ENCODE measurements around the gene CFAP157. TPM values are rescaled to one million over a fixed set of nuclear protein-coding genes. Genes with fewer than 3 reads are reported as not detected.

The CFAP157 gene
- total RNA-seq, 1 donor from 2014 or later = 25.9 TPM

DNA sequence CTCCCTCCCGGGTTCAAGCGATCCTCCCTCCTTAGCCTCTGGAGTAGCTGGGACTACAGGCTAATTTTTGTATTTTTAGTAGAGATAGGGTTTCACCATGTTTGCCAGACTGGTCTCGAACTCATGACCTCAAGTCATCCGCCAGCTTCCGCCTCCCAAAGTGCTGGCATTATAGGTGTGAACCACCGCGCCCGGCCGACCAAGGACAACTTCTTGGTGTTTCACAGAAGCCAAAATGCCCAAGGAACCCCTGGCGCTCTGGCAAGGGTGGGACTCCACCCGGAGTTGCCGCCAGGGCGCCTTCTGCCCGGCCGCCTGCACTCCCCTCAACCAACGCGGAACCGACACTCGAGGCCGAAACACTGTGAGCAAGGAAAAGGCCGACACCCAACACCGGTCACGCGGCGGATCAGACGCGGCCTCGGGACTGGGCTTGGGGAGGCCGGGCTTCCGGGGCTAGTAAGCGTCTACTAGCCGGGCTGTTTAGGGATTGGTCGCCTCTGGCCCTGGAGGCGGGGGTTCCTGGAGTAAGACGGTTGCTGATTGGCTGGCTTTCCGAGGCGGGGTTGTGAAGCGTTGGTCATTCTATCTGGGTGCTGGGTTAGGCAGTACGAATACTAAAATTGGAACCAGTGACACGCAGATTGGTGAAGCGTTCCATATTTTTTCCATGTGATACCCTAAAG, 7.7 kb upstream of the CFAP157 start:
- Histone ChIP-seq H3K36me3 (peaks cover 5% of the 10 kb centered on the region), H3K27ac (peak overlapping the region; percentile 92), H3K4me3 (peak overlapping the region; percentile 47), H3K4me1 (no peaks in the 10 kb centered on the region), H3K27me3 (ENCODE audit: low read depth) (no peaks in the 10 kb centered on the region), H3K9me3 (no peaks in the 10 kb centered on the region)
- TF ChIP-seq, protein P1, sequence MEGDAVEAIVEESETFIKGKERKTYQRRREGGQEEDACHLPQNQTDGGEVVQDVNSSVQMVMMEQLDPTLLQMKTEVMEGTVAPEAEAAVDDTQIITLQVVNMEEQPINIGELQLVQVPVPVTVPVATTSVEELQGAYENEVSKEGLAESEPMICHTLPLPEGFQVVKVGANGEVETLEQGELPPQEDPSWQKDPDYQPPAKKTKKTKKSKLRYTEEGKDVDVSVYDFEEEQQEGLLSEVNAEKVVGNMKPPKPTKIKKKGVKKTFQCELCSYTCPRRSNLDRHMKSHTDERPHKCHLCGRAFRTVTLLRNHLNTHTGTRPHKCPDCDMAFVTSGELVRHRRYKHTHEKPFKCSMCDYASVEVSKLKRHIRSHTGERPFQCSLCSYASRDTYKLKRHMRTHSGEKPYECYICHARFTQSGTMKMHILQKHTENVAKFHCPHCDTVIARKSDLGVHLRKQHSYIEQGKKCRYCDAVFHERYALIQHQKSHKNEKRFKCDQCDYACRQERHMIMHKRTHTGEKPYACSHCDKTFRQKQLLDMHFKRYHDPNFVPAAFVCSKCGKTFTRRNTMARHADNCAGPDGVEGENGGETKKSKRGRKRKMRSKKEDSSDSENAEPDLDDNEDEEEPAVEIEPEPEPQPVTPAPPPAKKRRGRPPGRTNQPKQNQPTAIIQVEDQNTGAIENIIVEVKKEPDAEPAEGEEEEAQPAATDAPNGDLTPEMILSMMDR (IDR thresholded peaks at IDR 0.05) = peak; percentile 29
- DNase-seq (peak; percentile 98), ATAC-seq (peak; percentile 98 to 99)
- intact Hi-C loops (cut with DNase I) = no loop called here

DNA sequence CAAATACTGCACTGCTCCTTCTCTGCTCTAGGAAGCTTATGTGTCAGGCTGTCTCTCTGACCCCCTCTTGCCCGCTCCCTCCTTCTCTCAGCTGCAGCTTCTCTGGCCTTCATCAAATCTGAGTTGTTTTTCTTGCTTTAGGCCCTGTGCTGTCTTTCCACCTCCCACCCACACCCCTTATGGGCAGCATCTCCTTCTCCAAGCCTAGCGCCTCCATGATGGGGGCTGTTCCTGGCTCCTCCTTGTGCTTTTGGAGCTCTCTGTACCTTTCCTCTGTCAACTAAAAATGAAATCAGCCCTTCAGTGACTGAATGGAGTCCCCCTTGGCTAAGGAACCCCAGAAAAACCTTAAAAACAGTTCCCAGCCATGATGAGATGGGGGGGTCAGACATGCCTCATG, 6.6 kb upstream of the CFAP157 start:
- Histone ChIP-seq H3K4me1 (no peaks in the 10 kb centered on the region), H3K36me3 (no peaks in the 10 kb centered on the region), H3K4me3 (no peak overlapping the region), H3K9me3 (no peaks in the 10 kb centered on the region), H3K27ac (peak overlapping the region; percentile 92), H3K27me3 (ENCODE audit: low read depth) (no peaks in the 10 kb centered on the region)
- intact Hi-C loops (cut with DNase I) = no loop called here
- DNase-seq (no peak), ATAC-seq (no peak)
- TF ChIP-seq, protein P1 (IDR thresholded peaks at IDR 0.05) = no peak

DNA sequence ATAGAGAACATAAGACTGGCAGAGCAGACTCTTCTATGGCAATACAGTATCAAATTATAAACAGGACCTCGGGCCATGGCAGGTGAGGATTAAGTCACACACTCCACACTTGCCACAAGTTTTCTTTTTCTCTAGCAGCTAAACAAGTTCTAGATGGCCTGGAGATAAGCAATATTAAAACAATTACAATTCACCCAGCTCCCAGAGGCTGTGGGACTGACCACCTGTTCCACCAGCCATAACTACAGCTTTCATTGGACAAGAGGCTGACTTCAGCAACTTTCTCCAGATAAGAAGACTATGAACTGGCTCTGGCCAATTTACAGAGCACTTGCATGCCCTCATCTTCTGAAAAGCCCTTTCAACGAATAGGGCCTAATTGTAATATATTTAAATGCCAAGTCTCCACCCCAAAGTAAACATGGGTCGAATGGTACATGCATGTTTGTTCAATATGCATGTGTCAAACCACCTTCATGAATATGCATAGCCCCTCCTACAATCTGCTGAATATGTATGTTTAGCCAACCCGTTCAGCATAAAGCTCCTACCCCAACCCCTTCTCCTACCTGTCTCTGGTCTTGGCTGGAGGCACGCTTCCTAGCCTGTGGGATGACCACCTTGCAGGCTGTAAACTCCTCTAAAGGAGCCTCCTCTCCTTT, 6.1 kb upstream of the CFAP157 start:
- ATAC-seq (no peak), DNase-seq (no peak)
- no peaks in the 10 kb centered on the region for H3K4me1 ChIP-seq
- intact Hi-C loops (cut with DNase I) = no loop called here
- TF ChIP-seq, protein P1 (IDR thresholded peaks at IDR 0.05) = no peak
- H3K4me3 ChIP-seq = no peak overlapping the region
- H3K36me3 ChIP-seq = no peaks in the 10 kb centered on the region
- no peak overlapping the region for H3K27ac ChIP-seq
- no peaks in the 10 kb centered on the region for H3K27me3 ChIP-seq (ENCODE audit: low read depth)
- no peaks in the 10 kb centered on the region for H3K9me3 ChIP-seq

DNA sequence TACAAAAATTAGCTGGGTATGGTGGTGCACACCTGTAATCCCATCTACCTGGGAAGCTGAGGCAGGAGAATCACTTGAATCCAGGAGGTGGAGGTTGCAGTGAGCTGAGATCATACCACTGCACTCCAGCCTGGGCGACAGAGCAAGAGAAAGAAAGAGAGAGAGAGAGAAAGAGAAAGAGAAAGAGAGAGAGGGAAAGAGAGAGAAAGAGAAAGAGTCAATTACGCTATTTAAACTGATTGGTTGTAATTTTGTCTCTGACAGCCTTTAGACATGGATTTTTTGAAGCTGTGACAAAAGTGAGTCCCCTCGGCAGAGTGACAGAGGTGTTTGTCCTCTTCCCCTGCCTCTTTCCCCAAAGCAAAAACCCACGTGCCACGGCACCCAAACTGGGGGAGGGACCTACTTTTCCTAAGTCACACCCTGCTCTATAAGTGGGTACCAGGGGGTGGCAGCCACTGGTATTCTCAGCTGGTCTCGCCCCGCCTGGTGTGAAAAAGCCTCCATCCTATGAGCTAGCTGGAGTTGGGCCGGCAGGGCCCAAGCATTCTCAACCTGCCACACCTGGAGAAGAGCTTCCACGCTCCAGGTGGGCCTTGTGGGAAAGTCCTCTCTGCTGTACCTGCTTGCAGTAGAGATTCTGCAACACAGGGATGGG, 3.4 kb upstream of the CFAP157 start:
- Histone ChIP-seq H3K36me3 (no peaks in the 10 kb centered on the region), H3K27ac (no peak overlapping the region), H3K9me3 (no peaks in the 10 kb centered on the region), H3K4me3 (no peak overlapping the region), H3K4me1 (no peaks in the 10 kb centered on the region), H3K27me3 (ENCODE audit: low read depth) (no peaks in the 10 kb centered on the region)
- DNase-seq (no peak), ATAC-seq (no peak)
- TF ChIP-seq, protein P1 (IDR thresholded peaks at IDR 0.05) = no peak
- intact Hi-C loops (cut with DNase I) = no loop called here

DNA sequence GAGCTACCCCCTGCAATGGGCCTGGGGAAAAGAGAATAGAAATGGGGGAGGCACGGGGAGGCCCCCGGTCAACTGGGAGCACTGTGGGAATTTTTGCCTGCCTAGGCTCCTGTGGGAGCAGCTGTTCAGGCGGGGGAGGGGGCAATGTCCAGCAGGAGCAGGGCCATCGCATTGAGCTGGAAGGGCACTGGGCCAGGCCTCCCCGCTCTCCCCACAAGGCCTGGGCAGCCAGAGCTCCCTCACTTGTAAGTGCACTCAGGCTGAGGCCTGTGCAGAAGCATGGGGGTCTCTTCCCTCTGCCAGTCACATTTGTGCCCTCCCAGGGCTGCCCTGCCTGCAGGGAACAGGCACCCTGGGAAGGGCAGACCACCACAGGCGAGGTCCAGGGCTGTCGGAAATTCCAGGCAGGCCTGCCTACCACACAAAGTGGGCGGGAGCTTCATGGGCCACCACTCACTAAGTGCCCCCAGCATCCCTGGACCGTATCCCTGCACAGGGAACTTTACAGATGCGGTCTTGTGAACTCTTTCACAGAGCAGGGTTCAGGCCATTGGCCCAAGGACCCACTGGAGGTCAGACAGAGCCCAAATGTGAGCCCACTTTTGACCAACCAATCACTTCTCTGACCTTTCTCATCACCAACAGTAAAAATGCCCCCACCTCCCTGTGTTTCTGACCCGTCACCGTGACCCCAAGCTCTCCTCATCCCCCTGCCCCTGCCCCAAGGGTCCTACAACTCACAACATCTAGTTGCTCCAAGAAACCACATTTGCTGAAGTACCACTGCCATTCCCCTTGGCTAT, 1.0 kb upstream of the CFAP157 start:
- TF ChIP-seq, protein P1 (IDR thresholded peaks at IDR 0.05) = no peak
- intact Hi-C loops (cut with DNase I) = no loop called here
- H3K4me1 ChIP-seq = no peaks in the 10 kb centered on the region
- ATAC-seq = peak in 1 of 2 donors; percentile 8
- no peak for DNase-seq
- H3K36me3 ChIP-seq = no peaks in the 10 kb centered on the region
- H3K27ac ChIP-seq = no peak overlapping the region
- no peak overlapping the region for H3K4me3 ChIP-seq
- no peaks in the 10 kb centered on the region for H3K9me3 ChIP-seq
- H3K27me3 ChIP-seq (ENCODE audit: low read depth) = no peaks in the 10 kb centered on the region

Measured in lower lobe of right lung (tissue), 2 donors.